Measurements from ENCODE around the gene MAPK6. TPM values are rescaled to one million over a fixed set of nuclear protein-coding genes. Genes with fewer than 3 reads are reported as not detected.

MAPK6 gene
- polyA plus RNA-seq, 1 donor from 2014 or later = 140 TPM

DNA sequence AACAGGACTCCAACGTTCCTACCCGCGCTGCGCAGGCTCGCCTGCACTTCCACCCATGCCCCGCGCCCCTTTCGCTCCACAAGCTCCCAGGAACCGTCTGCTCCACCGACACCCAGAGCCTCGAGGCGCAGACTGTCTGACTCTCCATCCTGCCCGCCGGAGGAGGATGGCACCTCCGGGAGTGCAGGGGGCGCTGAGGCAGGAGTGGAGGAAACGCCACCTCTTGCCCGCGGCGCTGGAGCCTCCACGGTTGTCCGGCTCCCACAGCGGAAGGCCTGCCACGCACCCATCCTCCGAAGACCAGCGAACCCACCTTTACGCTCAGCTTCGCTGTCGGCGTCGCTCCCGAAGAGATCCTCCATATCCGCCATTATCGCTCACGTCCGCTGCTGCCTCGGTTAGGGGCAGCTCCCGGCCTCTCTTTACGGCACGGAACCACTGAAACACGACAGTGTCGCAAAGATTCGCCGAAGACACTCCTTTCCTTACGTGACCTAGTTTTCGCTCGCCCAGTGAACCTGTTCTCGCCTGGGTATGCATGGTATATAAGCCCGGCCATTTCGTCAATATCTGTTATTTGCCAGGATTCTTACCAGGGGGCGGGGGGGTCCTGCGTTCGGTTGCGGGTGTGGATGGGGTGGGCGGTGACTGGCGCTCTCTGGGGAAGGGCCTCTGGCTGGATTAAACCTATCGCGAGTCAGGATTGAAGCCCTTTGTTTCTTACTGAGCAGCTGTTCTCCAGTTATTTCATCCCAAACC, 47.5 kb upstream of the MAPK6 start, which contains the start of gene LEO1:
Gene LEO1, minus strand, starts transcription at position 404 of the 759 bp plus-strand sequence. Its CDS starts 33 bp downstream, at position 371.
- Histone ChIP-seq H3K27me3 (ENCODE audit: insufficient read depth, low read depth, low read length) (no peaks in the 10 kb centered on the region), H3K4me3 (ENCODE audit: low read length) (peak within 1 kb of the TSS; percentile 77), H3K9me2 (ENCODE audit: insufficient read depth, low read length) (no peaks in the 10 kb centered on the region), H3K79me2 (replicated peaks; ENCODE audit: insufficient read depth, low read length) (peaks cover 28% of the 10 kb centered on the region), H2AFZ (ENCODE audit: low read depth, low read length) (peak within 1 kb of the TSS; percentile 87), H4K20me1 (ENCODE audit: insufficient read depth) (no peaks in the 10 kb centered on the region), H3K9ac (ENCODE audit: low read length) (peak within 1 kb of the TSS; percentile 98), H3K4me2 (ENCODE audit: low read length) (peak within 1 kb of the TSS; percentile 83), H3F3A (ENCODE audit: insufficient read depth, low read length, poor library complexity, severe bottlenecking) (no peaks in the 10 kb centered on the region), H3K27ac (ENCODE audit: low read length) (peak within 1 kb of the TSS; percentile 99), H3K36me3 (ENCODE audit: insufficient read depth, low read length) (no peaks in the 10 kb centered on the region), H3K9me3 (ENCODE audit: low read length) (no peaks in the 10 kb centered on the region)
- TF ChIP-seq SMC3 (conservative IDR thresholded peaks at IDR 0.05; ENCODE audit: poor library complexity) (peak; percentile 58), EZH2 (IDR thresholded peaks at IDR 0.05; ENCODE audit: borderline replicate concordance, insufficient read depth, low read length, poor library complexity, severe bottlenecking) (no peak), EP300 (conservative IDR thresholded peaks at IDR 0.05; ENCODE audit: poor library complexity, severe bottlenecking) (peak; percentile 51), RAD21 (conservative IDR thresholded peaks at IDR 0.05) (peak; percentile 47), POLR2AphosphoS5 (IDR thresholded peaks at IDR 0.05) (peak; percentile 94), MXI1 (conservative IDR thresholded peaks at IDR 0.05; ENCODE audit: poor library complexity, severe bottlenecking) (peak; percentile 86), CTCF (IDR thresholded peaks at IDR 0.05; ENCODE audit: poor library complexity, severe bottlenecking) (peak; percentile 73), TAF1 (IDR thresholded peaks at IDR 0.05; ENCODE audit: low read depth) (peak; percentile 98)
- TF ChIP-seq, protein P1, sequence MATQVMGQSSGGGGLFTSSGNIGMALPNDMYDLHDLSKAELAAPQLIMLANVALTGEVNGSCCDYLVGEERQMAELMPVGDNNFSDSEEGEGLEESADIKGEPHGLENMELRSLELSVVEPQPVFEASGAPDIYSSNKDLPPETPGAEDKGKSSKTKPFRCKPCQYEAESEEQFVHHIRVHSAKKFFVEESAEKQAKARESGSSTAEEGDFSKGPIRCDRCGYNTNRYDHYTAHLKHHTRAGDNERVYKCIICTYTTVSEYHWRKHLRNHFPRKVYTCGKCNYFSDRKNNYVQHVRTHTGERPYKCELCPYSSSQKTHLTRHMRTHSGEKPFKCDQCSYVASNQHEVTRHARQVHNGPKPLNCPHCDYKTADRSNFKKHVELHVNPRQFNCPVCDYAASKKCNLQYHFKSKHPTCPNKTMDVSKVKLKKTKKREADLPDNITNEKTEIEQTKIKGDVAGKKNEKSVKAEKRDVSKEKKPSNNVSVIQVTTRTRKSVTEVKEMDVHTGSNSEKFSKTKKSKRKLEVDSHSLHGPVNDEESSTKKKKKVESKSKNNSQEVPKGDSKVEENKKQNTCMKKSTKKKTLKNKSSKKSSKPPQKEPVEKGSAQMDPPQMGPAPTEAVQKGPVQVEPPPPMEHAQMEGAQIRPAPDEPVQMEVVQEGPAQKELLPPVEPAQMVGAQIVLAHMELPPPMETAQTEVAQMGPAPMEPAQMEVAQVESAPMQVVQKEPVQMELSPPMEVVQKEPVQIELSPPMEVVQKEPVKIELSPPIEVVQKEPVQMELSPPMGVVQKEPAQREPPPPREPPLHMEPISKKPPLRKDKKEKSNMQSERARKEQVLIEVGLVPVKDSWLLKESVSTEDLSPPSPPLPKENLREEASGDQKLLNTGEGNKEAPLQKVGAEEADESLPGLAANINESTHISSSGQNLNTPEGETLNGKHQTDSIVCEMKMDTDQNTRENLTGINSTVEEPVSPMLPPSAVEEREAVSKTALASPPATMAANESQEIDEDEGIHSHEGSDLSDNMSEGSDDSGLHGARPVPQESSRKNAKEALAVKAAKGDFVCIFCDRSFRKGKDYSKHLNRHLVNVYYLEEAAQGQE (IDR thresholded peaks at IDR 0.05; ENCODE audit: borderline replicate concordance) = peak; percentile 96

- Histone ChIP-seq H3F3A (ENCODE audit: insufficient read depth, low read length, poor library complexity, severe bottlenecking) (no peaks in the 10 kb centered on the region), H3K27me3 (ENCODE audit: insufficient read depth, low read depth, low read length) (no peaks in the 10 kb centered on the region), H3K36me3 (ENCODE audit: insufficient read depth, low read length) (no peaks in the 10 kb centered on the region), H3K9me2 (ENCODE audit: insufficient read depth, low read length) (no peaks in the 10 kb centered on the region), H3K4me2 (ENCODE audit: low read length) (no peak overlapping the region), H3K9me3 (ENCODE audit: low read length) (no peaks in the 10 kb centered on the region), H3K27ac (ENCODE audit: low read length) (no peak overlapping the region), H2AFZ (ENCODE audit: low read depth, low read length) (no peak overlapping the region), H3K9ac (ENCODE audit: low read length) (no peak overlapping the region), H4K20me1 (ENCODE audit: insufficient read depth) (no peaks in the 10 kb centered on the region), H3K79me2 (replicated peaks; ENCODE audit: insufficient read depth, low read length) (peaks cover 25% of the 10 kb centered on the region), H3K4me3 (ENCODE audit: low read length) (no peak overlapping the region)
- TF ChIP-seq EZH2 (IDR thresholded peaks at IDR 0.05; ENCODE audit: borderline replicate concordance, insufficient read depth, low read length, poor library complexity, severe bottlenecking) = no peak
- TF ChIP-seq, protein P1 (IDR thresholded peaks at IDR 0.05; ENCODE audit: borderline replicate concordance) = no peak
- no peak for TF ChIP-seq POLR2AphosphoS5 (IDR thresholded peaks at IDR 0.05)
- TF ChIP-seq SMC3 (conservative IDR thresholded peaks at IDR 0.05; ENCODE audit: poor library complexity) = no peak
- no peak for TF ChIP-seq TAF1 (IDR thresholded peaks at IDR 0.05; ENCODE audit: low read depth)
- no peak for TF ChIP-seq CTCF (IDR thresholded peaks at IDR 0.05; ENCODE audit: poor library complexity, severe bottlenecking)
- TF ChIP-seq MXI1 (conservative IDR thresholded peaks at IDR 0.05; ENCODE audit: poor library complexity, severe bottlenecking) = no peak
- no peak for TF ChIP-seq EP300 (conservative IDR thresholded peaks at IDR 0.05; ENCODE audit: poor library complexity, severe bottlenecking)
- no peak for TF ChIP-seq RAD21 (conservative IDR thresholded peaks at IDR 0.05)
Observed at GRCh38 chr15:51973220-51973619, 45.8 kb upstream of the MAPK6 start.

All from neural cell (in vitro differentiated cells).